ENCODE results near the gene MPND. TPM values are rescaled to one million over a fixed set of nuclear protein-coding genes. Genes with fewer than 3 reads are reported as not detected.

MPND gene
- polyA plus RNA-seq, 1 of the 3 experiments (the other 2 are of a cell fraction): 21.3 TPM

DNA sequence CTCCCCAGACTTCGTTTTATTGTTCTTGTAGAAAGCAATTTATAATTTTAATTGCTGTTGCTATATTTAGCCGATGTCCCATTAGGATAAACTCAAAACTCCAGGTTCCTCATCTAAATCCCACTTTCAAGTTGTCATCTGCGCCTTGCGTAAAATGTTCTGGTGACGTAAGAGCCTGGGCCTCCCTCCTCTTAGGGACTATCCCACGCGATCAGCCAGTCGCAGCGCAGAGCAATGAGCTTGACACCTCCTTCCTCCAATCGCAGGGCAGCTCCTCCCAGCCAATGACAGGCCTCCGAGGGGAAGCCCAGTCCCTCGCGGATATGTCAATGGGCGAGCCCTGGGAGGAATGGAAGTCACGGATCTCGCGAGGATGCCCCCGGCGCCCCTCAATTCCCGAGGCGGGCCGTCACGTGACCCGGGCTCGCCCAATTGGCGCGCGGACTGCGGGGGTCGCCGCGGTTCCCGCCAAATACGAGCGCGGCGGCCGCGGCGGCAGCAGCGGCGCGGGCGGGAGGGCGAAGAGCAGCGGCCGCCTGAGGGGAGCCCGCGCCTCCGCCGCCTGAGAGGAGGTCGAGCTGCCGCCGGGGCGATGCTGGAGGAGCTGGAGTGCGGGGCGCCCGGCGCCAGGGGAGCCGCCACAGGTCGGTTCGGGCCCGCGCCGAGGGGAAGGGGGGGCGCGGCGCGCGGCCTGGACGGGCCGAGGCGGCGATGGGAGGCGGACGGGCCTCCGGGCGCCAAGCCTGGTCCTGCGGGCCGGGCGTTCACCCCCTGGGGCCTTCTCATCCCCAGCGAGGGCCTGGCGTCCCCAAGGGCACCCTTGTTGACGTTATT lies 59.0 kb downstream of the MPND start, which contains the start of gene CHAF1A (continued):
- peak; percentile 86 for TF ChIP-seq USF2 (IDR thresholded peaks at IDR 0.05; ENCODE audit: borderline replicate concordance, low read depth, low read length)
- peak; percentile 99 for TF ChIP-seq SIN3A (IDR thresholded peaks at IDR 0.05; ENCODE audit: borderline replicate concordance, low read depth, low read length)
- TF ChIP-seq ELF1 (IDR thresholded peaks at IDR 0.05): no peak

- Histone ChIP-seq H3K4me2 (peak overlapping the region; percentile 100), H4K20me1 (ENCODE audit: insufficient read depth) (peaks cover 9% of the 10 kb centered on the region), H3K36me3 (replicated peaks in 1 of 2; ENCODE audit: control insufficient read depth in 1 of 2, insufficient read depth in 2 of 2, low read length in 1 of 2) (no peaks in the 10 kb centered on the region), H3F3A (replicated peaks; ENCODE audit: insufficient read depth) (peaks cover 10% of the 10 kb centered on the region), H3K9ac (peak overlapping the region; percentile 97), H3K27ac (ENCODE audit: low read depth in 2 of 2, low read length in 1 of 2) (peak overlapping the region; percentile 32 to 34; a peak in 2 of 4 replicates), H3K27me3 (ENCODE audit: insufficient read depth) (no peaks in the 10 kb centered on the region), H3K9me2 (no peaks in the 10 kb centered on the region), H3K9me3 (no peaks in the 10 kb centered on the region), H3K4me3 (ENCODE audit: low read depth in 2 of 2, low read length in 1 of 2) (peak overlapping the region; percentile 78 to 81), H3K4me1 (ENCODE audit: control insufficient read depth in 1 of 2, insufficient read depth in 2 of 2, low read depth in 1 of 2, low read length in 1 of 2) (peaks cover 8 to 10% of the 10 kb centered on the region in 2 experiments; a peak in 3 of 4 replicates), H2AFZ (ENCODE audit: low read depth) (no peak overlapping the region; the same call in 1 of the 2 replicates), H3K79me2 (ENCODE audit: insufficient read depth) (peaks cover 77% of the 10 kb centered on the region)
- no peak for TF ChIP-seq RCOR1 (IDR thresholded peaks at IDR 0.05; ENCODE audit: low read length)
- no peak for TF ChIP-seq MEF2A (IDR thresholded peaks at IDR 0.05; ENCODE audit: borderline replicate concordance, low read depth)
- TF ChIP-seq USF1 (IDR thresholded peaks at IDR 0.05; ENCODE audit: borderline replicate concordance, low read depth): no peak
- TF ChIP-seq SIN3A (IDR thresholded peaks at IDR 0.05; ENCODE audit: borderline replicate concordance, low read depth, low read length): no peak
- TF ChIP-seq GABPA (IDR thresholded peaks at IDR 0.05; ENCODE audit: low read depth): no peak
- TF ChIP-seq FOSL2 (IDR thresholded peaks at IDR 0.05; ENCODE audit: borderline replicate concordance, low read depth): no peak
- TF ChIP-seq FOXM1 (IDR thresholded peaks at IDR 0.05; ENCODE audit: low read depth): no peak
- ChIA-PET POLR2A (no interaction called here), CTCF (interaction anchor here (1.6 kb wide), 1 partner anchor 12 kb away, joined by 3 read pairs; no protein-coding TSS in a partner anchor)
- DNase-seq: no peak
- 11% methylated on average over 21 of the region's 32 CpGs for WGBS (ENCODE audit: low lambda C conversion rate)
Measured at GRCh38 chr19:4403005-4403761, 59.8 kb downstream of the MPND start.

- H3K27me3 ChIP-seq (ENCODE audit: insufficient read depth): no peaks in the 10 kb centered on the region
- H3K4me3 ChIP-seq (ENCODE audit: low read depth in 2 of 2, low read length in 1 of 2): no peak overlapping the region
- TF ChIP-seq POLR2AphosphoS5 (IDR thresholded peaks at IDR 0.05; ENCODE audit: low read depth, low read length) (no peak), USF1 (IDR thresholded peaks at IDR 0.05; ENCODE audit: borderline replicate concordance, low read depth) (no peak)
- DNase-seq: no peak
- CTCF ChIA-PET: no interaction called here
- H3K36me3 ChIP-seq (replicated peaks in 1 of 2; ENCODE audit: control insufficient read depth in 1 of 2, insufficient read depth in 2 of 2, low read length in 1 of 2): peaks cover 4 to 8% of the 10 kb centered on the region in 2 experiments
- H3K79me2 ChIP-seq (ENCODE audit: insufficient read depth): peaks cover 80% of the 10 kb centered on the region
- no peak overlapping the region for H2AFZ ChIP-seq (ENCODE audit: low read depth)
- POLR2A ChIA-PET: no interaction called here
- no peak overlapping the region for H3K9ac ChIP-seq
- H3F3A ChIP-seq (replicated peaks; ENCODE audit: insufficient read depth): peaks cover 10% of the 10 kb centered on the region
- H3K9me3 ChIP-seq: no peaks in the 10 kb centered on the region
- H3K9me2 ChIP-seq: no peaks in the 10 kb centered on the region
- no peak overlapping the region for H3K4me2 ChIP-seq
- 93% methylated on average over 8 of the region's 8 CpGs for WGBS (ENCODE audit: low lambda C conversion rate)
- H4K20me1 ChIP-seq (ENCODE audit: insufficient read depth): no peaks in the 10 kb centered on the region; the same call in 1 of the 2 replicates
- peaks cover 7 to 8% of the 10 kb centered on the region in 2 experiments; a peak in 3 of 4 replicates for H3K4me1 ChIP-seq (ENCODE audit: control insufficient read depth in 1 of 2, insufficient read depth in 2 of 2, low read depth in 1 of 2, low read length in 1 of 2)
- no peak overlapping the region for H3K27ac ChIP-seq (ENCODE audit: low read depth in 2 of 2, low read length in 1 of 2)
Measured at GRCh38 chr19:4405977-4406376, 62.6 kb downstream of the MPND start.
